GM19035 (cell line): ENCODE measurements around the gene CDH13.

ENCODE experiments used
- ATAC-seq: cut with Tn5 transposase; IDR thresholded peaks from one replicate; pipeline ENCODE4 v1.9.1; 2021; ENCODE audit not compliant: unreplicated experiment

Gene CDH13

GRCh38 chr16:83532634-83533033, 905.9 kb downstream of the CDH13 start:
- ATAC-seq, result no peak

GRCh38 chr16:83533193-83533592, 906.4 kb downstream of the CDH13 start:
- no peak for ATAC-seq

GRCh38 chr16:83538707-83539106, 911.9 kb downstream of the CDH13 start:
- ATAC-seq, result no peak

- no peak for ATAC-seq
Measured at GRCh38 chr16:83539736-83540490, 913.1 kb downstream of the CDH13 start.

GRCh38 chr16:83541231-83541630, 914.5 kb downstream of the CDH13 start:
- no peak for ATAC-seq

GRCh38 chr16:83542491-83542890, 915.7 kb downstream of the CDH13 start:
- no peak for ATAC-seq

GRCh38 chr16:83549316-83550182, 922.8 kb downstream of the CDH13 start:
- ATAC-seq, result no peak

GRCh38 chr16:83550183-83550569, 923.4 kb downstream of the CDH13 start:
- no peak for ATAC-seq

- ATAC-seq, result no peak
Measured at GRCh38 chr16:83552228-83552627, 925.5 kb downstream of the CDH13 start.

- ATAC-seq, result no peak
Measured at GRCh38 chr16:83552930-83553329, 926.2 kb downstream of the CDH13 start.

- ATAC-seq, result no peak
Measured at GRCh38 chr16:83554096-83554495, 927.3 kb downstream of the CDH13 start.

GRCh38 chr16:83554540-83554939, 927.8 kb downstream of the CDH13 start:
- no peak for ATAC-seq

GRCh38 chr16:83561876-83562275, 935.1 kb downstream of the CDH13 start:
- ATAC-seq, result no peak

GRCh38 chr16:83568345-83568744, 941.6 kb downstream of the CDH13 start:
- no peak for ATAC-seq

- no peak for ATAC-seq
Measured at GRCh38 chr16:83574388-83574787, 947.6 kb downstream of the CDH13 start.

GRCh38 chr16:83577078-83577745, 950.4 kb downstream of the CDH13 start:
- ATAC-seq, result no peak

GRCh38 chr16:83578171-83578570, 951.4 kb downstream of the CDH13 start:
- ATAC-seq, result no peak

- ATAC-seq, result no peak
Measured at GRCh38 chr16:83579027-83579426, 952.3 kb downstream of the CDH13 start.

GRCh38 chr16:83579436-83579835, 952.7 kb downstream of the CDH13 start:
- no peak for ATAC-seq

GRCh38 chr16:83581082-83581481, 954.3 kb downstream of the CDH13 start:
- no peak for ATAC-seq

- ATAC-seq, result no peak
Measured at GRCh38 chr16:83581994-83582747, 955.4 kb downstream of the CDH13 start.
